GM12878 (cell line): ENCODE results near the gene TELO2. TPM values are rescaled to one million over a fixed set of nuclear protein-coding genes. Genes with fewer than 3 reads are reported as not detected.

Experiments
- ATAC-seq: fragments of 200-7000 bp; cut with Tn5 transposase; 3 replicates; pipeline ENCODE4 v1.9.1; 2020; ENCODE audit warnings: mild to moderate bottlenecking, moderate library complexity
- BruUV-seq: library from RNA; stranded (reverse); fragments of 400-500 nt; replicated peaks from 2 replicates; lab custom pipeline; 2021; lab: Mats Ljungman, UMichigan
- CTCF ChIA-PET: fragments of 300-600 bp; sonication (Branson Sonifier 250); formaldehyde crosslinking; extraction: SDS; loops from one replicate; lab custom pipeline; 2021; ENCODE audit warnings: inconsistent platforms; lab: Yijun Ruan, JAX
- POLR2A ChIA-PET: fragments of 350-600 bp; formaldehyde crosslinking; extraction: SDS; loops from one replicate; lab custom pipeline; 2021; ENCODE audit warnings: inconsistent platforms; lab: Charles Lee
- RAD21 ChIA-PET: fragments of 300-600 bp; sonication (Branson Sonifier 250); formaldehyde crosslinking; loops from one replicate; lab custom pipeline; 2023; ENCODE audit warnings: antibody characterized with exemption; ENCODE audit not compliant: unreplicated experiment; lab: Charles Lee
- SMC1A ChIA-PET: fragments of 300-600 bp; sonication (Branson Sonifier 250); formaldehyde crosslinking; loops from one replicate; lab custom pipeline; 2023; ENCODE audit not compliant: unreplicated experiment, uncharacterized antibody; lab: Charles Lee
- DNase-seq: peaks from one replicate; pipeline ENCODE4 v3.0.0-alpha.2; 2011; ENCODE audit warnings: low read depth, low spot score
- FAIRE-seq: peaks from 3 replicates; lab custom pipeline; 2011; peaks lifted over from hg19 to GRCh38; lab: Jason Lieb, UNC
- H2AFZ ChIP-seq: 2 replicates; pipeline ENCODE4 v1.6.0; 2011; ENCODE audit warnings: low read depth, low read length, control low read depth; ENCODE audit not compliant: control insufficient read depth
- H3K27ac ChIP-seq: 2 replicates; pipeline ENCODE4 v1.5.1; 2011; ENCODE audit warnings: control low read depth; ENCODE audit not compliant: control insufficient read depth, insufficient read depth
- H3K27me3 ChIP-seq, 2 experiments: replicated peaks in 1 of 2; 2 replicates each; pipeline versions ENCODE4 v1.6.0 to v1.6.1; 2011; ENCODE audit warnings: low read length in 1 of 2; ENCODE audit not compliant: control insufficient read depth in 2 of 2, insufficient read depth in 2 of 2
- H3K36me3 ChIP-seq, 2 experiments: 2 replicates each; pipeline ENCODE4 v1.5.1; 2011; ENCODE audit warnings: low read length in 1 of 2; ENCODE audit not compliant: control insufficient read depth in 2 of 2, insufficient read depth in 2 of 2
- H3K4me1 ChIP-seq: 2 replicates; pipeline ENCODE4 v1.6.1; 2011; ENCODE audit warnings: mild to moderate bottlenecking, low read length, moderate library complexity, mixed read lengths; ENCODE audit not compliant: control insufficient read depth, insufficient read depth
- H3K4me2 ChIP-seq: 2 replicates; pipeline ENCODE4 v1.6.0; 2011; ENCODE audit warnings: control low read depth; ENCODE audit not compliant: control insufficient read depth, insufficient read depth
- H3K4me3 ChIP-seq: fragments of 200-600 bp; sonication (generic); 2 replicates; pipeline ENCODE4 v1.5.1; 2016
- H3K79me2 ChIP-seq: 2 replicates; pipeline ENCODE4 v1.6.0; 2011; ENCODE audit warnings: low read length; ENCODE audit not compliant: control insufficient read depth, insufficient read depth
- H3K9ac ChIP-seq: 2 replicates; pipeline ENCODE4 v1.8.0; 2011; ENCODE audit warnings: low read length, control low read depth, mixed read lengths; ENCODE audit not compliant: control insufficient read depth, insufficient read depth
- H3K9me3 ChIP-seq: replicated peaks from 3 replicates; pipeline ENCODE4 v1.5.1; 2011; ENCODE audit warnings: mild to moderate bottlenecking, low read length; ENCODE audit not compliant: control insufficient read depth, insufficient read depth
- H4K20me1 ChIP-seq: 2 replicates; pipeline ENCODE4 v1.6.0; 2011; ENCODE audit not compliant: control insufficient read depth, insufficient read depth
- BCL3 ChIP-seq: IDR thresholded peaks from 2 replicates; pipeline ENCODE4 v1.6.1; 2011; ENCODE audit warnings: borderline replicate concordance, low read depth, mild to moderate bottlenecking, moderate library complexity, low read length; ENCODE audit not compliant: insufficient read depth, poor library complexity, severe bottlenecking
- CHD2 ChIP-seq: IDR thresholded peaks from 2 replicates; pipeline ENCODE4 v1.6.1; 2011; ENCODE audit warnings: low read depth, low read length, improper control_type of control experiment, borderline replicate concordance
- HDAC6 ChIP-seq: fragments of 200-600 bp; sonication (generic); IDR thresholded peaks from one replicate; pipeline ENCODE4 v1.8.0; 2017; ENCODE audit warnings: antibody characterized with exemption; ENCODE audit not compliant: unreplicated experiment
- IRF4 ChIP-seq: IDR thresholded peaks from 2 replicates; pipeline ENCODE4 v1.6.1; 2011; ENCODE audit warnings: low read depth, low read length
- MTA3 ChIP-seq: IDR thresholded peaks from 2 replicates; pipeline ENCODE4 v1.6.1; 2012; ENCODE audit warnings: low read length, inconsistent platforms, borderline replicate concordance
- POU2F2 ChIP-seq: IDR thresholded peaks from 3 replicates; pipeline ENCODE4 v1.6.1; 2011; ENCODE audit warnings: low read depth, mild to moderate bottlenecking, low read length, borderline replicate concordance
- RFX5 ChIP-seq: IDR thresholded peaks from 2 replicates; pipeline ENCODE4 v1.6.1; 2011; ENCODE audit warnings: low read depth, low read length, improper control_type of control experiment
- RUNX3 ChIP-seq: IDR thresholded peaks from 2 replicates; pipeline ENCODE4 v1.6.1; 2012; ENCODE audit warnings: low read length, inconsistent platforms
- SKIL ChIP-seq: fragments of 450-650 bp; IDR thresholded peaks from 2 replicates; pipeline ENCODE4 v1.6.1; 2017; ENCODE audit warnings: mild to moderate bottlenecking, low read depth, inconsistent platforms; ENCODE audit not compliant: poor library complexity, severe bottlenecking
- TARDBP ChIP-seq: IDR thresholded peaks from 2 replicates; pipeline ENCODE4 v1.6.1; 2016; ENCODE audit warnings: borderline replicate concordance
- WGBS: methylation state at CpG from one replicate; pipeline ENCODE4 v1.1.6; 2016; ENCODE audit warnings: low lambda C conversion rate; ENCODE audit not compliant: insufficient replicate concordance, insufficient coverage; ENCODE audit errors: missing lambda C conversion rate; 5-methylcytosine and 5-hydroxymethylcytosine counted together
- in situ Hi-C: fragments of 300-500 bp; cut with MboI; formaldehyde crosslinking; loops from 9 replicates; pipeline ENCODE4 v1.14.3; 2018; ENCODE audit warnings: mixed read lengths
- intact Hi-C: fragments of 100-400 bp; cut with micrococcal nuclease; formaldehyde crosslinking; loops from one replicate; pipeline ENCODE4 v1.14.2; 2022; ENCODE audit not compliant: unreplicated experiment
- polyA plus RNA-seq, 11 experiments: library from polyadenylated mRNA; depleted of rRNA in 4 of 11; unstranded in 6 of 11; stranded (reverse) in 5 of 11; fragments of >200 nt; fragmentation: Nextera tagmentation in 4 of 11; fragmentation: Illumina TruSeq in 1 of 11; extraction: Ambion mirVana in 4 of 11; extraction: Trizol in 1 of 11; gene quantifications; 1 replicate in 1 of 11; 2 replicates in 10 of 11; pipeline versions ENCODE4 v1.2.1 to v1.2.3, GENCODE V29; 2011 to 2016; ENCODE audit warnings: inconsistent platforms in 2 of 11, missing spikeins in 2 of 11, low read depth in 1 of 11
- total RNA-seq, 4 experiments: library from RNA; depleted of rRNA in 3 of 4; stranded (reverse); fragments of >200 nt in 3 of 4; fragmentation: Illumina TruSeq in 1 of 4; extraction: Trizol in 1 of 4; gene quantifications; 2 replicates each; pipeline versions ENCODE4 v1.2.1 to v1.2.3, GENCODE V29; 2013 to 2021
- TF ChIP-seq, protein P1 (sequence below): fragments of 450-650 bp; conservative IDR thresholded peaks from 2 replicates; pipeline ENCODE4 v1.6.1; 2017; ENCODE audit warnings: mild to moderate bottlenecking, moderate library complexity

The TELO2 gene
- total and polyA plus RNA-seq, 10 of the 15 experiments (the other 5 are each of a cell fraction or from before 2014, with no cell fraction given) = 0.55 to 72.8 (median 18.6) TPM

DNA sequence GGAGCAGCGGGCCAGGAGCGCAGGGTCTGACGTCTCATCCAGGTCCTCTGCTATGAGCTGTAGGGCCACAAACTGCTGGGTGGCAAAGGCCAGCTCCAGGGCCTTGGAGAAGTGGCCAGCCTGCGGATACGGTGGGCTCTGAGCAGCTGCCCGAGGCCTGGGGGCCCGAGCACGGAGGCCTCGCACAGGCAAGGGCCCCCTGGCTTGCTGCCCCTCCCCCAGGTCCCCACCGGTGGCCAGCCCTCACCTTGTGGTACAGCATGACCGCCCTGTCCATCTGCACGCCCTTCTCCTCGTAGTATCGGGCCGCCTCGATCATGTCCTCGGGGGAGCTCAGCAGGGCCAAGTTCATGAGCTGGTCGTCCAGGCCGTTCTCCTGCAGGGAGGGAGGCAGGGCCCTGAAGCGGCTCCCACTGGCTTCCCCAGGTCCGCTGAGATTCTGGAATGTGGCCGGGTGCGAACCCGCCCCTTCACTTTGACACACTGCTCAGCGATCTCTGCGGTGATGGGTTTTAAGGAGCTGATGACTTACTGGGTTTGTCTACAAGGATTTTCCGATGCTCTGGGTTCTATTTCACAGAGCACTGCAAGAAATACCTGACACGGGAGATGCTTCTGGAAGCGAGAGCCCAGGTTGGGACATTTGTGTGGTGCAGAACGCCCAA, 30.6 kb downstream of the TELO2 start (continued):
- TF ChIP-seq, protein P1, sequence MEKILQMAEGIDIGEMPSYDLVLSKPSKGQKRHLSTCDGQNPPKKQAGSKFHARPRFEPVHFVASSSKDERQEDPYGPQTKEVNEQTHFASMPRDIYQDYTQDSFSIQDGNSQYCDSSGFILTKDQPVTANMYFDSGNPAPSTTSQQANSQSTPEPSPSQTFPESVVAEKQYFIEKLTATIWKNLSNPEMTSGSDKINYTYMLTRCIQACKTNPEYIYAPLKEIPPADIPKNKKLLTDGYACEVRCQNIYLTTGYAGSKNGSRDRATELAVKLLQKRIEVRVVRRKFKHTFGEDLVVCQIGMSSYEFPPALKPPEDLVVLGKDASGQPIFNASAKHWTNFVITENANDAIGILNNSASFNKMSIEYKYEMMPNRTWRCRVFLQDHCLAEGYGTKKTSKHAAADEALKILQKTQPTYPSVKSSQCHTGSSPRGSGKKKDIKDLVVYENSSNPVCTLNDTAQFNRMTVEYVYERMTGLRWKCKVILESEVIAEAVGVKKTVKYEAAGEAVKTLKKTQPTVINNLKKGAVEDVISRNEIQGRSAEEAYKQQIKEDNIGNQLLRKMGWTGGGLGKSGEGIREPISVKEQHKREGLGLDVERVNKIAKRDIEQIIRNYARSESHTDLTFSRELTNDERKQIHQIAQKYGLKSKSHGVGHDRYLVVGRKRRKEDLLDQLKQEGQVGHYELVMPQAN = no peak
- TF ChIP-seq TARDBP (no peak), SKIL (no peak), POU2F2 (no peak), MTA3 (no peak), RUNX3 (no peak), RFX5 (no peak), HDAC6 (no peak)

- no peak overlapping the region for H3K4me3 ChIP-seq
- intact Hi-C loops = no loop called here
- ATAC-seq (no peak), DNase-seq (no peak), FAIRE-seq (no peak)
- no peaks in the 10 kb centered on the region for H3K36me3 ChIP-seq
- POLR2A ChIA-PET = interaction anchor here (0.5 kb wide), 1 partner anchor 66 kb away, joined by 3 read pairs; no protein-coding TSS in a partner anchor
- 61% methylated on average over 25 of the region's 26 CpGs for WGBS
- no peaks in the 10 kb centered on the region for H3K79me2 ChIP-seq
- BruUV-seq = no TSS peak
- no peaks in the 10 kb centered on the region for H4K20me1 ChIP-seq
- no peak overlapping the region for H2AFZ ChIP-seq
- no peaks in the 10 kb centered on the region for H3K9me3 ChIP-seq
- RAD21 ChIA-PET = no interaction called here
- no peak overlapping the region for H3K27ac ChIP-seq
- H3K9ac ChIP-seq = no peak overlapping the region
- H3K27me3 ChIP-seq = no peaks in the 10 kb centered on the region
- no peaks in the 10 kb centered on the region for H3K4me1 ChIP-seq
- H3K4me2 ChIP-seq = no peak overlapping the region
- CTCF ChIA-PET = no interaction called here
- SMC1A ChIA-PET = no interaction called here
- TF ChIP-seq IRF4 = no peak
- TF ChIP-seq CHD2 = no peak
- TF ChIP-seq BCL3 = no peak
- TF ChIP-seq, all 136 proteins: peak for 0
- in situ Hi-C loops = no loop called here
Measured at GRCh38 chr16:1524366-1524765, 31.2 kb downstream of the TELO2 start.
